Neutrophil (primary cell): ENCODE data around the gene PRDM10.
"Not testable (repeated sequence)": the region's sequence is repeated elsewhere in the genome, so short reads cannot be mapped to it uniquely, and the experiment has no call there.

Source experiments
- H3K27ac ChIP-seq: fragments of 200-600 bp; sonication (generic); 2 replicates; pipeline ENCODE4 v1.5.1; 2016; ENCODE audit warnings: mild to moderate bottlenecking, moderate library complexity
- H3K27me3 ChIP-seq: fragments of 200-600 bp; sonication (generic); 2 replicates; pipeline ENCODE4 v1.6.0; 2016; ENCODE audit warnings: mild to moderate bottlenecking
- H3K36me3 ChIP-seq: fragments of 200-600 bp; sonication (generic); 2 replicates; pipeline ENCODE4 v1.5.1; 2017
- H3K4me1 ChIP-seq, 2 experiments: fragments of 200-600 bp in 1 of 2; sonication (generic) in 1 of 2; 1 replicate in 1 of 2; 2 replicates in 1 of 2; pipeline versions ENCODE4 v1.5.1 to v1.6.1; 2013 to 2016; ENCODE audit warnings: low read depth in 1 of 2, low read length in 1 of 2, mild to moderate bottlenecking in 1 of 2, moderate library complexity in 1 of 2; ENCODE audit not compliant: control insufficient read depth in 1 of 2, insufficient read depth in 1 of 2
- H3K4me3 ChIP-seq, 2 experiments: fragments of 200-600 bp in 1 of 2; sonication (generic) in 1 of 2; 1 replicate in 1 of 2; 2 replicates in 1 of 2; pipeline ENCODE4 v1.5.1; 2013 to 2016; ENCODE audit warnings: low read depth in 1 of 2, low read length in 1 of 2, mild to moderate bottlenecking in 1 of 2, moderate library complexity in 1 of 2
- H3K9me3 ChIP-seq: fragments of 200-600 bp; sonication (generic); 2 replicates; pipeline ENCODE4 v1.5.1; 2016
- CTCF ChIP-seq: fragments of 200-600 bp; sonication (generic); IDR thresholded peaks from 2 replicates; pipeline ENCODE4 v1.5.1; 2016; ENCODE audit warnings: antibody characterized with exemption

Gene PRDM10

GRCh38 chr11:130024361-130024760 lies 21.7 kb upstream of the PRDM10 start:
- no peak for TF ChIP-seq CTCF
- no peak overlapping the region for H3K27ac ChIP-seq
- H3K4me3 ChIP-seq = no peak overlapping the region
- H3K4me1 ChIP-seq = no peaks in the 10 kb centered on the region
- H3K36me3 ChIP-seq = no peaks in the 10 kb centered on the region
- H3K27me3 ChIP-seq = no peaks in the 10 kb centered on the region
- no peaks in the 10 kb centered on the region for H3K9me3 ChIP-seq

DNA sequence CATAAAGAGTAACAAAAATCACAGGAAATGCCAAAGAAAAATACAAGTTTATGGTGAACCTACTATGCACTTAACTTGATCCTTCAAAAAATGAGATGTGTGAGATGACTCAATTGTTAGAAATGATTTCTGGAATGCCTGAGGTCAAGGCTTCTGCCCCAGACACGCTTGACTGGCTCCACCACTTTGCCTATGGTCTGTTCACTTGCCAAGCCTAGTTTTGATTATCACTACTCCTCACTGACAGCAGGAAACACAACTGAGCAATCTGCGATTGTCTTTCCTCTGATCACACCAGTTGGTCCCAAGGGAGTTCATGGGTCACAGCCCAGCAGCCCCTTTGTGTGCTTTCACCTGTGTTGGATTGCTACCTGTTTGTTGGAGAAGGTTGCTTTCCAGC lies 20.6 kb upstream of the PRDM10 start:
- H3K4me1 ChIP-seq = no peaks in the 10 kb centered on the region
- no peak for TF ChIP-seq CTCF
- no peaks in the 10 kb centered on the region for H3K9me3 ChIP-seq
- no peaks in the 10 kb centered on the region for H3K36me3 ChIP-seq
- no peaks in the 10 kb centered on the region for H3K27me3 ChIP-seq
- no peak overlapping the region for H3K4me3 ChIP-seq
- no peak overlapping the region for H3K27ac ChIP-seq

GRCh38 chr11:130022799-130023198 lies 20.2 kb upstream of the PRDM10 start:
- H3K27ac ChIP-seq = no peak overlapping the region
- no peaks in the 10 kb centered on the region for H3K4me1 ChIP-seq
- no peaks in the 10 kb centered on the region for H3K27me3 ChIP-seq
- no peak for TF ChIP-seq CTCF
- no peak overlapping the region for H3K4me3 ChIP-seq
- no peaks in the 10 kb centered on the region for H3K36me3 ChIP-seq
- H3K9me3 ChIP-seq = no peaks in the 10 kb centered on the region

DNA sequence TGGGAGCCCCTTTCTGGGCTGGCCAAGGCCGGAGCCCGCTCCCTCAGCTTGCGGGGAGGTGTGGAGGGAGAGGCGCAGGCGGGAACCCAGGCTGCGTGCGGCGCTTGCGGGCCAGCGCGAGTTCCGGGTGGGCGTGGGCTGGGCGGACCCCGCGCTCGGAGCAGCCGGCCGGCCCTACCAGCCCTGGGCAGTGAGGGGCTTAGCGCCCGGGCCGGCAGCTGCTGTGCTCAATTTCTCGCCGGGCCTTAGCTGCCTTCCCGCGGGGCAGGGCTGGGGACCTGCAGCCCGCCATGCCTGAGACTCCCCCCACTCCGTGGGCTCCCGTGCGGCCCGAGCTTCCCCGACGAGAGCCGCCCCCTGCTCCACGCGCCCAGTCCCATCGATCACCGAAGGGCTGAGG lies 19.0 kb upstream of the PRDM10 start:
- not testable (repeated sequence) for H3K4me3 ChIP-seq, H3K27me3 ChIP-seq, H3K36me3 ChIP-seq, H3K27ac ChIP-seq, H3K4me1 ChIP-seq, H3K9me3 ChIP-seq

DNA sequence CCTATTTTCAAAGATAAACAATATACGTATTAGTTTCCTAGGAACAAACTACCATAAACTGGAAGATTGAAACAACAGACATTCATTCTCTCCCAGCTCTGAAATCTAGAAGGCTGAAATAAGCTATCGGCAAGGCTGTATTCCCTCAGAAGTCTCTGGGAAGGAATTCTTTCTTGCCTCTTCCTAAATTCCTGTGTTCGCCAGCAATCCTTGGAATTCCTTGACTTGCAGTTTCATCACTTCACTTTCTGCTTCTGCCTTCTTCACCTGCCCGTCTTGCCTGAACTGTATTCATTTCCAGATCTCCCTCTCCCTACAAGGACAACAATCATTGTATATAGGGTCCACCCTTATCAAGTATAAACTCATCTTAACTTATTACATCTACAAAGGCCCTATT lies 17.7 kb upstream of the PRDM10 start:
- Histone ChIP-seq H3K27ac (no peak overlapping the region), H3K36me3 (no peaks in the 10 kb centered on the region), H3K9me3 (no peaks in the 10 kb centered on the region), H3K27me3 (no peaks in the 10 kb centered on the region), H3K4me3 (no peak overlapping the region), H3K4me1 (no peaks in the 10 kb centered on the region)
- TF ChIP-seq CTCF = no peak

- not testable (repeated sequence) for H3K9me3 ChIP-seq, H3K4me1 ChIP-seq, H3K27ac ChIP-seq, H3K27me3 ChIP-seq, H3K4me3 ChIP-seq, H3K36me3 ChIP-seq
Observed at GRCh38 chr11:130015846-130016245, 13.2 kb upstream of the PRDM10 start.

GRCh38 chr11:130008326-130008725 lies 5.7 kb upstream of the PRDM10 start:
- H3K4me1 ChIP-seq = peaks cover 16 to 17% of the 10 kb centered on the region in 2 experiments
- no peaks in the 10 kb centered on the region for H3K36me3 ChIP-seq
- no peaks in the 10 kb centered on the region for H3K9me3 ChIP-seq
- no peak overlapping the region for H3K4me3 ChIP-seq
- no peaks in the 10 kb centered on the region for H3K27me3 ChIP-seq
- no peak for TF ChIP-seq CTCF
- H3K27ac ChIP-seq = no peak overlapping the region
